Neural crest cell (in vitro differentiated cells): ENCODE data around the gene NNAT. TPM values are rescaled to one million over a fixed set of nuclear protein-coding genes. Genes with fewer than 3 reads are reported as not detected.
A peak's percentile ranks its signal among the peaks of the same experiment; 100 is the strongest.

Experiments
- DNase-seq: peaks from one replicate; pipeline ENCODE4 v3.0.0; 2021; ENCODE audit warnings: low read depth, mixed read lengths, low spot score
- H3K27ac Mint-ChIP-seq: one replicate; pipeline ENCODE4 v1.8.0; 2021; ENCODE audit warnings: mild to moderate bottlenecking, mixed read lengths; ENCODE audit not compliant: unreplicated experiment
- H3K27me3 Mint-ChIP-seq: 2 replicates; pipeline ENCODE4 v1.8.0; 2021; ENCODE audit warnings: low read depth, mild to moderate bottlenecking, mixed read lengths
- H3K36me3 Mint-ChIP-seq: 2 replicates; pipeline ENCODE4 v1.8.0; 2021; ENCODE audit warnings: low read depth, mild to moderate bottlenecking, mixed read lengths
- H3K4me1 Mint-ChIP-seq: 2 replicates; pipeline ENCODE4 v1.8.0; 2021; ENCODE audit warnings: mixed read lengths
- H3K4me3 Mint-ChIP-seq: one replicate; pipeline ENCODE4 v1.8.0; 2021; ENCODE audit warnings: mild to moderate bottlenecking, mixed read lengths
- H3K9me3 Mint-ChIP-seq: 2 replicates; pipeline ENCODE4 v1.8.0; 2021; ENCODE audit warnings: mixed read lengths
- CTCF ChIP-seq: fragments of 200-600 bp; sonication (generic); conservative IDR thresholded peaks from 2 replicates; pipeline ENCODE4 v1.5.0; 2021; ENCODE audit warnings: antibody characterized with exemption, mild to moderate bottlenecking
- total RNA-seq: library from RNA; stranded (reverse); gene quantifications from 2 replicates; pipeline ENCODE4 v1.2.1, GENCODE V29; 2021

The NNAT gene
- total RNA-seq, 1 donor from 2014 or later, result 113 TPM

DNA sequence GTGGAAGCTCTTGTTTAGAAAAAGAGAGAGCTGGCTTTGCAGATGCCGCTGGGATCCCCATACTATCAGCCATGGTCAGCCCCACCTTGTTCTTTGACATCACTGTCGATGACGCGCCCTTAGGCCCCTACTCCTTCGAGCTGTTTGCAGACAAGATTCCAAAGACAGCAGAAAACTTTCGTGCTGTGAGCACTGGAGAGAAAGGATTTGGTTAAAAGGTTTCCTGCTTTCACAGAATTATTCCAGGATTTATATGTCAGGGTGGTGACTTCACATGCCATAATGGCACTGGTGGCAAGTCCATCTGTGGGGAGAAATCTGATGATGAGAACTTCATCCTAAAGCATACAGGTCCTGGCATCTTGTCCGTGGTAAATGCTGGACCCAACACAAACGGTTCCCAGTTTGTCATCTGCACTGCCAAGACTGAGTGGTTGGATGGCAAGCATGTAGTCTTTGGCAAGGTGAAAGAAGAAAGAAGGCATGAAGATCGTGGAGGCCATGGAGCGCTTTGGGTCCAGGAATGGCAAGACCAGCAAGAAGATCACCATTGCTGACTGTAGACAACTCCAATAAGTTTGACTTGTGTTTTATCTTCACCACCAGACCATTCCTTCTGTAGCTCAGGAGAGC is 9.0 kb downstream of the NNAT start:
- Mint-ChIP-seq H3K9me3 (no peaks in the 10 kb centered on the region), H3K36me3 (no peaks in the 10 kb centered on the region), H3K4me3 (peak overlapping the region; percentile 44), H3K27me3 (peaks cover 3% of the 10 kb centered on the region), H3K27ac (no peak overlapping the region), H3K4me1 (peaks cover 44% of the 10 kb centered on the region)
- TF ChIP-seq CTCF, result no peak
- no peak for DNase-seq

DNA sequence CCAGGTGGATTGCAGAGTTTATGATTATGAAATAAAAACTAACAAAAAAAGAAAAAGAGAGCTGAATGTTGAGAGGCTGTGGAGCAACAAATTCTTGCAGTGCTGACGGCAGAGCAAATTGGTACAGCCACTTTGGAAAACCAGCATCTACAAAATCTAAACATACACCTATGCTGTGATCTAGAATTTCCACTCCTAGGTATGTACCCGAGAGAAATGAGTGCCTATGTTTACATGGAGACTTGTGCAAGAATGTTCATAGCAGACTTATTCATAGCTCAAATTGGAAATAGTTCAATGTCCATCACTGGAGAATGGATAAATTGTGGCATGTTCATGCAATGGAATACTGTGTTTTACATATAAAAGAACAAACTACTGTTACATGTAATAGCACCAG is 9.6 kb downstream of the NNAT start:
- TF ChIP-seq CTCF, result no peak

DNA sequence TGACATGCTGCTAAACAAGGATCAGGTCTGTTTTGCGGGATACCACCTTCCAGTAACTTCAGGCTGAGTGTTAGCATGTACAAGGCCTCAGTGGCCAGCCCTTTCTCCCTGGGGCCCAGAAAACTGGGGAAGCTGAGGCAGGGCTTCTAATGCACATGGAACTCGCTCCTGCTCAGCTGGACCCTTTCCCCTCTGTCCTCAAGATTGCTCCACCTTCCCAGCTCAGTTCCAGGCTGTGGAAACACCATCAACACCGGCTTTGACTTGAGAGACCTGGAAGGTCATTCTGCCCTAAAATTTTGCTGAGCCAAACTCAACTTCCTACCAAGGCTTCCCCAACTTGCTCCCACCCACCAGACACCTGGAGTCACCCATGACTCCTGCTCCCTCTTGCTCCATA is 10.8 kb downstream of the NNAT start:
- Mint-ChIP-seq H3K27ac (peak overlapping the region; percentile 25), H3K9me3 (no peaks in the 10 kb centered on the region), H3K36me3 (no peaks in the 10 kb centered on the region), H3K27me3 (peaks cover 3% of the 10 kb centered on the region), H3K4me1 (peaks cover 29% of the 10 kb centered on the region), H3K4me3 (peak overlapping the region; percentile 33)
- no peak for DNase-seq
- TF ChIP-seq CTCF, result no peak

More for the DNA sequence above, 9.6 kb downstream of the NNAT start:
- no peak overlapping the region for H3K27ac Mint-ChIP-seq
- DNase-seq, result no peak
- no peaks in the 10 kb centered on the region for H3K36me3 Mint-ChIP-seq
- H3K27me3 Mint-ChIP-seq, result peaks cover 3% of the 10 kb centered on the region
- peak overlapping the region; percentile 44 for H3K4me3 Mint-ChIP-seq
- H3K4me1 Mint-ChIP-seq, result peaks cover 38% of the 10 kb centered on the region
- no peaks in the 10 kb centered on the region for H3K9me3 Mint-ChIP-seq

DNA sequence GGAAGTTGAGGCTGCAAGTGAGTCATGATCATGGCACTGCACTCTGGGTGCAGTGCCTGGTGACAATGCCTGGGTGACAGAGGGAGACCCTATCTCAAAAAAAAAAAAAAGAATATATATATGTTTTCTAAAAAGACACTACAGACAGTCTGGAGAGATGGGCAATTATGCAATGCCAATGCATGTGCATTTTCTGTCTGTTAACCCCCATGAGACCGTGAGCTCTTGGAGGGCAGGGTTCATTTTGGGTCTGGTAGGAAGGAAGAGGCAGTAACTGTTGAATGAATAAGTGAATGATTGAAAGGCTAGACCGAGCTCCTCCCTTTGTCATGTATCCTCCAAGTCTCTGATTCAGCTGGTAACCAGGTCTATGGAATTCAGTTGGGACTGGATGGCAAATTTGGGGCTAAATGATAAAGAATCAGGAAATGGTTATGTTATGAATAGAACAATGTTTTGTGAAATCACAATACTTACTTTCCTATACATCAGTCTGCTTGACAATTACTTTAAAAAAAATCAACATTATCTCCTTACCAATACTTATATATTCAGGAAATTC is 12.2 kb downstream of the NNAT start:
- H3K27ac Mint-ChIP-seq, result no peak overlapping the region
- H3K36me3 Mint-ChIP-seq, result no peaks in the 10 kb centered on the region
- DNase-seq, result no peak
- peaks cover 22% of the 10 kb centered on the region for H3K4me1 Mint-ChIP-seq
- H3K9me3 Mint-ChIP-seq, result no peaks in the 10 kb centered on the region
- peak overlapping the region; percentile 88 for H3K4me3 Mint-ChIP-seq
- no peak for TF ChIP-seq CTCF
- H3K27me3 Mint-ChIP-seq, result peaks cover 7% of the 10 kb centered on the region

- Mint-ChIP-seq H3K27me3 (peaks cover 4% of the 10 kb centered on the region), H3K9me3 (no peaks in the 10 kb centered on the region), H3K4me3 (peak overlapping the region; percentile 88), H3K36me3 (no peaks in the 10 kb centered on the region), H3K4me1 (peaks cover 9% of the 10 kb centered on the region), H3K27ac (peak overlapping the region; percentile 85)
- peak; percentile 95 for TF ChIP-seq CTCF
- DNase-seq, result peak; percentile 73
Measured at GRCh38 chr20:37534401-37535157, 13.5 kb downstream of the NNAT start.
